H9 (cell line): ENCODE results near the gene CYREN. TPM values are rescaled to one million over a fixed set of nuclear protein-coding genes. Genes with fewer than 3 reads are reported as not detected.

ENCODE experiments used
- DNase-seq: peaks from one replicate; pipeline ENCODE4 v3.0.0-alpha.2; 2017
- H2AFZ ChIP-seq: one replicate; pipeline ENCODE4 v1.6.1; 2013; ENCODE audit warnings: mild to moderate bottlenecking, low read length, control low read depth, moderate library complexity
- H2AK5ac ChIP-seq: 2 replicates; pipeline ENCODE4 v1.6.1; 2013; ENCODE audit warnings: low read length, control low read depth, mixed read lengths; ENCODE audit not compliant: insufficient read length
- H2BK120ac ChIP-seq: one replicate; pipeline ENCODE4 v1.6.1; 2013; ENCODE audit warnings: low read depth, mild to moderate bottlenecking, low read length, control low read depth, inconsistent platforms; ENCODE audit not compliant: poor library complexity, severe bottlenecking
- H2BK12ac ChIP-seq: 2 replicates; pipeline ENCODE4 v1.6.1; 2013; ENCODE audit warnings: low read length, control low read depth, mixed read lengths, low read depth; ENCODE audit not compliant: insufficient read length
- H2BK15ac ChIP-seq: 2 replicates; pipeline ENCODE4 v1.6.1; 2013; ENCODE audit warnings: low read depth, low read length, control low read depth
- H2BK20ac ChIP-seq: one replicate; pipeline ENCODE4 v1.6.1; 2013; ENCODE audit warnings: low read depth, mild to moderate bottlenecking, low read length, control low read depth, inconsistent platforms; ENCODE audit not compliant: poor library complexity, severe bottlenecking
- H2BK5ac ChIP-seq: 2 replicates; pipeline ENCODE4 v1.6.1; 2013; ENCODE audit warnings: low read length, control low read depth, mixed read lengths; ENCODE audit not compliant: insufficient read length
- H3K14ac ChIP-seq: 2 replicates; pipeline ENCODE4 v1.6.1; 2013; ENCODE audit warnings: low read length, control low read depth; ENCODE audit not compliant: insufficient read depth
- H3K18ac ChIP-seq: 2 replicates; pipeline ENCODE4 v1.6.1; 2013; ENCODE audit warnings: low read depth, mild to moderate bottlenecking, mixed read lengths, low read length, control low read depth; ENCODE audit not compliant: insufficient read length
- H3K23ac ChIP-seq: 2 replicates; pipeline ENCODE4 v1.6.1; 2013; ENCODE audit warnings: low read length, control low read depth, mixed read lengths, low read depth; ENCODE audit not compliant: insufficient read length
- H3K23me2 ChIP-seq: 2 replicates; pipeline ENCODE4 v1.6.1; 2013; ENCODE audit warnings: low read depth, mild to moderate bottlenecking, mixed read lengths, low read length, control low read depth; ENCODE audit not compliant: insufficient read length, poor library complexity, severe bottlenecking
- H3K27ac ChIP-seq: 2 replicates; pipeline ENCODE4 v1.5.1; 2013; ENCODE audit warnings: low read length, control low read depth, mixed read lengths, low read depth; ENCODE audit not compliant: insufficient read length
- H3K27me3 ChIP-seq: 2 replicates; pipeline ENCODE4 v1.6.1; 2013; ENCODE audit warnings: low read length, control low read depth, inconsistent platforms; ENCODE audit not compliant: insufficient read depth
- H3K4ac ChIP-seq: 2 replicates; pipeline ENCODE4 v1.6.1; 2013; ENCODE audit warnings: low read depth, mild to moderate bottlenecking, control low read depth, inconsistent platforms, low read length, moderate library complexity
- H3K4me1 ChIP-seq: 2 replicates; pipeline ENCODE4 v1.6.1; 2013; ENCODE audit warnings: low read length, control low read depth, inconsistent platforms; ENCODE audit not compliant: insufficient read depth
- H3K4me2 ChIP-seq: 2 replicates; pipeline ENCODE4 v1.6.1; 2013; ENCODE audit warnings: low read length, control low read depth, mixed read lengths; ENCODE audit not compliant: insufficient read length, insufficient read depth
- H3K56ac ChIP-seq: 2 replicates; pipeline ENCODE4 v1.6.1; 2013; ENCODE audit warnings: low read depth, mild to moderate bottlenecking, mixed read lengths, low read length, control low read depth; ENCODE audit not compliant: insufficient read length
- H3K79me1 ChIP-seq: 2 replicates; pipeline ENCODE4 v1.6.1; 2013; ENCODE audit warnings: low read depth, mild to moderate bottlenecking, moderate library complexity, low read length, control low read depth, inconsistent platforms; ENCODE audit not compliant: insufficient read depth, poor library complexity, severe bottlenecking
- H3K79me2 ChIP-seq: 2 replicates; pipeline ENCODE4 v1.6.1; 2013; ENCODE audit warnings: low read length, control low read depth, inconsistent platforms; ENCODE audit not compliant: insufficient read depth
- H3K9ac ChIP-seq: 2 replicates; pipeline ENCODE4 v1.6.1; 2013; ENCODE audit warnings: low read length, control low read depth, mixed read lengths; ENCODE audit not compliant: insufficient read length; ENCODE audit errors: extremely low read depth
- H3K9me3 ChIP-seq: one replicate; pipeline ENCODE4 v1.6.1; 2013; ENCODE audit warnings: low read depth, low read length, inconsistent platforms; ENCODE audit not compliant: control insufficient read depth
- H3T11ph ChIP-seq: one replicate; pipeline ENCODE4 v1.6.1; 2013; ENCODE audit warnings: mild to moderate bottlenecking, low read length, control low read depth, inconsistent platforms
- H4K20me1 ChIP-seq: one replicate; pipeline ENCODE4 v1.6.1; 2013; ENCODE audit not compliant: control insufficient read depth, insufficient read length, insufficient read depth
- H4K5ac ChIP-seq: 2 replicates; pipeline ENCODE4 v1.6.1; 2013; ENCODE audit warnings: low read depth, mild to moderate bottlenecking, mixed read lengths, low read length, control low read depth; ENCODE audit not compliant: insufficient read length
- H4K8ac ChIP-seq: replicated peaks from 2 replicates; pipeline ENCODE4 v1.6.1; 2013; ENCODE audit warnings: low read length, control low read depth, mixed read lengths, low read depth; ENCODE audit not compliant: insufficient read length
- H4K91ac ChIP-seq: 2 replicates; pipeline ENCODE4 v1.6.1; 2013; ENCODE audit warnings: low read depth, mild to moderate bottlenecking, moderate library complexity, mixed read lengths, low read length, control low read depth; ENCODE audit not compliant: insufficient read length
- H3K27ac Mint-ChIP-seq, 3 experiments: 2 replicates in 2 of 3; 3 replicates in 1 of 3; pipeline ENCODE4 v1.8.0; 2020 to 2021; ENCODE audit warnings: mixed read lengths in 3 of 3, mild to moderate bottlenecking in 1 of 3, moderate library complexity in 1 of 3
- H3K27me3 Mint-ChIP-seq: 2 replicates; pipeline ENCODE4 v1.8.0; 2021; ENCODE audit warnings: low read depth, mild to moderate bottlenecking, moderate library complexity, mixed read lengths
- H3K36me3 Mint-ChIP-seq, 3 experiments: 2 replicates in 2 of 3; 3 replicates in 1 of 3; pipeline ENCODE4 v1.8.0; 2020 to 2021; ENCODE audit warnings: low read depth in 3 of 3, mixed read lengths in 3 of 3; ENCODE audit not compliant: insufficient read depth in 1 of 3
- H3K4me1 Mint-ChIP-seq, 2 experiments: 2 replicates each; pipeline ENCODE4 v1.8.0; 2020; ENCODE audit warnings: mixed read lengths in 2 of 2
- H3K4me3 Mint-ChIP-seq, 2 experiments: 2 replicates in 1 of 2; 3 replicates in 1 of 2; pipeline ENCODE4 v1.8.0; 2020 to 2021; ENCODE audit warnings: mild to moderate bottlenecking in 2 of 2, mixed read lengths in 2 of 2, moderate library complexity in 1 of 2
- H3K9me3 Mint-ChIP-seq, 2 experiments: 2 replicates in 1 of 2; 3 replicates in 1 of 2; pipeline ENCODE4 v1.8.0; 2020; ENCODE audit warnings: mild to moderate bottlenecking in 2 of 2, mixed read lengths in 2 of 2, moderate library complexity in 1 of 2
- CTCF ChIP-seq: fragments of 200-600 bp; sonication (generic); conservative IDR thresholded peaks from 3 replicates; pipeline ENCODE4 v1.8.0; 2021; ENCODE audit warnings: antibody characterized with exemption, mild to moderate bottlenecking
- WGBS: extraction: QIAGEN DNeasy Blood & Tissue Kit; methylation state at CpG from one replicate; pipeline ENCODE4 v1.1.7; 2013; ENCODE audit warnings: missing lambda C conversion rate, low lambda C conversion rate, mixed read lengths; ENCODE audit not compliant: insufficient read length; ENCODE audit errors: extremely low coverage; 5-methylcytosine and 5-hydroxymethylcytosine counted together
- total RNA-seq: library from RNA; stranded (reverse); gene quantifications from 2 replicates; pipeline ENCODE4 v1.2.1, GENCODE V29; 2021

The CYREN gene
- total RNA-seq, 1 experiment from 2014 or later, result 72.0 TPM

- Histone ChIP-seq H3K27ac (no peak overlapping the region), H3K14ac (no peak overlapping the region), H4K91ac (no peak overlapping the region), H3K23ac (no peak overlapping the region), H3K4me1 (0 out of 2 replicates have a peak, but pooled peaks cover 2% of the 10 kb centered on the region), H3K23me2 (peaks cover 8% of the 10 kb centered on the region), H4K8ac (no peak overlapping the region), H4K20me1 (no peaks in the 10 kb centered on the region), H2BK120ac (no peak overlapping the region), H3K9me3 (no peaks in the 10 kb centered on the region), H2AFZ (no peak overlapping the region), H2BK12ac (no peak overlapping the region), H2BK15ac (no peak overlapping the region), H3T11ph (no peak overlapping the region), H2BK20ac (no peak overlapping the region), H3K79me2 (no peaks in the 10 kb centered on the region; the same call in 1 of the 2 replicates), H2AK5ac (no peak overlapping the region), H3K27me3 (no peaks in the 10 kb centered on the region), H2BK5ac (no peak overlapping the region), H3K4ac (no peak overlapping the region), H3K9ac (no peak overlapping the region), H3K56ac (no peak overlapping the region), H3K4me2 (no peak overlapping the region), H4K5ac (no peak overlapping the region), H3K18ac (no peak overlapping the region), H3K79me1 (no peaks in the 10 kb centered on the region)
- peaks cover under 1 to 6% of the 10 kb centered on the region in 2 experiments; a peak in 4 of 5 replicates for H3K9me3 Mint-ChIP-seq
- H3K27ac Mint-ChIP-seq, result peak overlapping the region in 1 of 3 experiments; percentile 44; a peak in 1 of 7 replicates
- no peak for TF ChIP-seq CTCF
- no CpG with 5 or more reads among the region's 9 CpGs for WGBS
- no peak overlapping the region for H3K4me3 Mint-ChIP-seq
- no peaks in the 10 kb centered on the region for H3K27me3 Mint-ChIP-seq
- H3K36me3 Mint-ChIP-seq, result peaks cover 48 to 60% (median 59%) of the 10 kb centered on the region in 3 experiments
- H3K4me1 Mint-ChIP-seq, result peaks cover 27 to 30% of the 10 kb centered on the region in 2 experiments
- no peak for DNase-seq
Observed at GRCh38 chr7:135168001-135168400, 2.5 kb downstream of the CYREN start.
